Stomach smooth muscle (tissue), 2 donors: ENCODE measurements around the gene FANCG.

ENCODE experiments used
- H3K27ac ChIP-seq: one replicate; pipeline ENCODE4 v1.7.0; 2013; ENCODE audit warnings: mild to moderate bottlenecking, low read length, inconsistent platforms
- H3K27me3 ChIP-seq, 2 donors: one replicate each; pipeline ENCODE4 v1.7.0; 2013; ENCODE audit warnings: low read length in 2 of 2; ENCODE audit not compliant: insufficient read depth in 2 of 2, control insufficient read depth in 1 of 2
- H3K36me3 ChIP-seq, 2 donors: one replicate each; pipeline ENCODE4 v1.7.0; 2013; ENCODE audit warnings: low read length in 2 of 2; ENCODE audit not compliant: control insufficient read depth in 2 of 2, insufficient read depth in 2 of 2
- H3K4me1 ChIP-seq: one replicate; pipeline ENCODE4 v1.7.0; 2013; ENCODE audit warnings: low read length; ENCODE audit not compliant: control insufficient read depth, insufficient read depth
- H3K4me3 ChIP-seq, 2 donors: one replicate each; pipeline ENCODE4 v1.7.0; 2013; ENCODE audit warnings: low read length in 2 of 2
- H3K9ac ChIP-seq, 2 donors: one replicate each; pipeline ENCODE4 v1.7.0; 2013; ENCODE audit warnings: low read length in 2 of 2, mild to moderate bottlenecking in 1 of 2
- H3K9me3 ChIP-seq, 2 donors: one replicate each; pipeline ENCODE4 v1.7.0; 2013; ENCODE audit warnings: low read length in 2 of 2; ENCODE audit not compliant: control insufficient read depth in 2 of 2
- donor health status: healthy.
- donor health status: Pancreatic carcinoma.

Gene FANCG

DNA sequence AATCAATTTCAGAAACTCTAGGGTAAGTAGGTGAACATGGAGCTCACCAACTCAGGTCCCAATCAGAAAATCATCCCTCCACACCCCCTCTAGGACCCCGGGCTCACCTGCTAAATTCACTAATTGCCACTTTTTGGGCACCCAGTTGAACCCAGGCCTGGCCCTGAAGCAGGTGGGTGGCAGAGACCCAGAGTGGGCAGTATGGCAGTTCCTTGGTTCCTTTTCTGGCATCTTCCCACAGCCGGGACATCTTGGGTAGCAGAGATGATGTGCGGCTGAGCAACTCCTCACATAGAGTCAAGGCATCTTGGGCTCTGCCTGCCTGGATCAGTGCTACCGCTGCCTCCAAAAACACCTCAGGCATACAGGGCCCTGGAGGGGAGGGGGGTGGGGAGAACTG is 4.4 kb downstream of the FANCG start:
- Histone ChIP-seq H3K4me3 (no peak overlapping the region), H3K27me3 (no peaks in the 10 kb centered on the region), H3K36me3 (peaks cover 0 to 9% of the 10 kb centered on the region in 2 donors)

DNA sequence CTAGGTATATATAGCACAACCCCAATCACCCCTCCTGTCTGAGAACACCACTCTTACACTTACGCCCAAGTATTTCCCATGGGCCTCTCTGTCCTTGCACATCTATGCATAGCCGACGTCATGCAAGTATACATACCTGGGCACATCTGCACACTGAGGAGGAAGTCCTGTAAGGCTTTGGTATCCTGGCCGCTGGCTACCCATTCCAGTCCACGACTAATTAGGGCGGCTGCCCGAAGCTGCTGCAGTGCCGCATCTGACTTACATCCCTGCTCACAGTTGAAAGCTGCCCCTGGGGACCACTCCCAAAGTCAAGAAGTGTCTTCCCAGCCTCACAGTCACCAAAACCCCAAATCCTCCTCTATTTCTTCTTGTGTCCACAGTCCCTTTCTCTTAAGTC is 5.0 kb downstream of the FANCG start:
- Histone ChIP-seq H3K27ac (no peak overlapping the region), H3K4me1 (peaks cover 33% of the 10 kb centered on the region), H3K4me3 (no peak overlapping the region), H3K36me3 (peaks cover 0 to 9% of the 10 kb centered on the region in 2 donors), H3K9me3 (no peaks in the 10 kb centered on the region), H3K9ac (no peak overlapping the region), H3K27me3 (no peaks in the 10 kb centered on the region)

More for the DNA sequence above, 4.4 kb downstream of the FANCG start:
- H3K4me1 ChIP-seq = peaks cover 28% of the 10 kb centered on the region
- H3K27ac ChIP-seq = no peak overlapping the region
- no peak overlapping the region for H3K9ac ChIP-seq
- no peaks in the 10 kb centered on the region for H3K9me3 ChIP-seq

DNA sequence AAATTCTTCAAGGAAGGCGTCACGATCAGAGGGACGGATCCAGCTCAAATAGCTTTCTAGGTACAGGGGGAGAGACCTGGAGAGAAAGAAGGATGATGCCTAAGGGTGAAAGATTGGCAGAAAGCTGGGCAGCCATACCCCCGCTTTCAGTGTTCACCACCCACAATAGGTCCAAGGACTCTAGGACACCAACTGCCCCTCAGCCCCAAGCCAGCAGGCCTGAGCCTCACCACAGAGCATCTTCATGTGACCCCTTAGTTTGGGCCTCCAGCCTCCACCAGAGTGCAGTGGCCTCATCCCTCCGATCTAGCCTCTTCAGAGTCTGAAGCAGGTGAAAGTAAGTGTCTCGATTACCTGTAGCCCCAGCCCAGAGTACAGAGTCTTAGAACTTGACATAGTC is 5.6 kb downstream of the FANCG start:
- H3K27ac ChIP-seq = no peak overlapping the region
- H3K36me3 ChIP-seq = peaks cover 0 to 9% of the 10 kb centered on the region in 2 donors
- H3K9ac ChIP-seq = no peak overlapping the region
- H3K27me3 ChIP-seq = no peaks in the 10 kb centered on the region
- peaks cover 31% of the 10 kb centered on the region for H3K4me1 ChIP-seq
- no peak overlapping the region for H3K4me3 ChIP-seq
- H3K9me3 ChIP-seq = no peaks in the 10 kb centered on the region

GRCh38 chr9:35073279-35073612 is 6.5 kb downstream of the FANCG start:
- Histone ChIP-seq H3K36me3 (peaks cover 0 to 9% of the 10 kb centered on the region in 2 donors), H3K9me3 (no peaks in the 10 kb centered on the region), H3K4me3 (peak overlapping the region; percentile 26 to 84), H3K27ac (peak overlapping the region; percentile 99), H3K27me3 (no peaks in the 10 kb centered on the region), H3K4me1 (peaks cover 29% of the 10 kb centered on the region), H3K9ac (no peak overlapping the region)

GRCh38 chr9:35072461-35073278 is 7.1 kb downstream of the FANCG start, which contains the start of gene VCP:
Gene VCP, minus strand, starts transcription at chr9:35072625. Its CDS starts 272 bp downstream, at chr9:35072353.
- Histone ChIP-seq H3K27me3 (no peaks in the 10 kb centered on the region), H3K4me3 (peak within 1 kb of the TSS; percentile 76 to 84), H3K27ac (peak within 1 kb of the TSS; percentile 99), H3K36me3 (peaks cover 4 to 15% of the 10 kb centered on the region in 2 donors), H3K4me1 (peaks cover 33% of the 10 kb centered on the region), H3K9me3 (no peaks in the 10 kb centered on the region), H3K9ac (peak within 1 kb of the TSS; percentile 98)

GRCh38 chr9:35071814-35072460 is 7.8 kb downstream of the FANCG start:
- Histone ChIP-seq H3K27me3 (no peaks in the 10 kb centered on the region), H3K4me1 (peaks cover 36% of the 10 kb centered on the region), H3K27ac (peak overlapping the region; percentile 99), H3K4me3 (peak overlapping the region; percentile 76 to 84), H3K36me3 (peaks cover 11 to 22% of the 10 kb centered on the region in 2 donors), H3K9ac (peak overlapping the region; percentile 98), H3K9me3 (no peaks in the 10 kb centered on the region)

DNA sequence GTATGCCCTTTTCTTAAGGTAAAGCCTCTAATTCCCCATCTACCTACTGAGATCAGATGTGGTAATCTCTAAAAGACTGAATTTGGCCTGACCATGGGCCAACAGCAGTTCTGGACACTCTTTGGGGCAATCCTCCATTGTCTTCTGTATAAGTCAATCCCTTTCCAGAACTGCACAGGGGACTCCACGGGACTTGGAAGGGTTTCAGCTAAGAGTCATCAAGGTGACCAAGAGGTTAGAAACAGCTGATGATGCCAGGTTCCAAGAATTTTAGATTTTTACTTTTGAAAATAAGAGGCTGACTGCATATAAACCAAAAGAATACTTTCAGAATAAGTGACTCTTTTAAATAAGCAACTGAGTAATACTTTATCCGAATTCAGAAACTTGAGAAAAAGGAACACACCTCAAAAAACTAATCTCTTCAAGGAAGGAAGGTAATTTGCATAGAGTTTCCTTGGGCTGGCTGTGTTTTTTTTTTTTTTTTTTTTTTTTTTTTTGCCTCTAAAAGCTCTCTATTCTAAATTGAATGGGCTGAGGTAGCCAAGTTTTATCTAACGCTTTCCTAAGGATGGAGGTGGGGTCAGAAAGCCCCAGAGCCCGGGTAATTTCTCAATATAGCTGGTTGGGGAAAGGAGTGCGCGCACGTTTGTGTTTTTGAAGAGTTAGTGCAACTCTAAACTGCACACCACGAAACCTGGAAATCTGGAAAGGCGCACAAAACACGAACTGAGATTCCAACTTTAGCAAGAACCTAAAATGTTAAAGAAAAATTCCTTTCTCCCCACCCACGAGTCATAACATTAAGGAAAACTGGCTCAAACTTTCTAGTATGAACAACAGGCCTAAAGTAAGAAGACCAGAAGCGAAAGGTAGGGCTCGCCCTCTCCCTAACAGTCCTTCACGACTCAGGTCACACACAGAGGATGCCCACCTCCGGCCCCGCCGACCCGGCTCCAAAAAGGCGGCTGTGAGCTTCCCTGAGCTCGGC is 8.6 kb downstream of the FANCG start:
- H3K36me3 ChIP-seq = peaks cover 16 to 23% of the 10 kb centered on the region in 2 donors
- H3K27me3 ChIP-seq = no peaks in the 10 kb centered on the region
- peak overlapping the region; percentile 99 for H3K27ac ChIP-seq
- peaks cover 36% of the 10 kb centered on the region for H3K4me1 ChIP-seq
- H3K4me3 ChIP-seq = peak overlapping the region; percentile 76 to 84
- no peaks in the 10 kb centered on the region for H3K9me3 ChIP-seq
- H3K9ac ChIP-seq = peak overlapping the region; percentile 98

- peaks cover 36% of the 10 kb centered on the region for H3K4me1 ChIP-seq
- H3K9me3 ChIP-seq = no peaks in the 10 kb centered on the region
- no peak overlapping the region for H3K9ac ChIP-seq
- no peaks in the 10 kb centered on the region for H3K27me3 ChIP-seq
- H3K36me3 ChIP-seq = peaks cover 30 to 37% of the 10 kb centered on the region in 2 donors
- no peak overlapping the region for H3K27ac ChIP-seq
- peak overlapping the region; percentile 9 to 21 for H3K4me3 ChIP-seq
These were observed 10.7 kb downstream of the FANCG start for GRCh38 chr9:35069020-35069419.

DNA sequence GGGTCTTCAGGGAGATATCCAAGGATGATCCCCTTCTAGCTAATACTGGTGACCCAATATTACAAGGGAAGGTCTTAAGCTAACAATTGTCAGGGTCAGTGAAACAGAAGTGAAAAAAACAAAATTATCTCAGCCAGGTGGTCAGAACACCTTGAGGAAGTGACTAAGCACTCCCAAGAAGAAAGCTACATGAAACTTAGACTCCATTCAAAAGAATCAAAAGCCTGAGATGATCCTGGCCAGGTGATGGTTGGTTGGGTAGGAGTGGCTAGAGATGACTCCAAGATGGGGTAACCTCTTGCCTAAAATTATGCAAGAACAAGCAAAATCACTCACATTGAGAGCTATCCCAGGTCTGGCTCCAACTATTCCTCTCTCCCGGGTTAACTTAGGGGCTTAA is 12.7 kb downstream of the FANCG start:
- H3K27me3 ChIP-seq = no peaks in the 10 kb centered on the region

GRCh38 chr9:35060548-35061207 is 19.1 kb downstream of the FANCG start:
- H3K9ac ChIP-seq = no peak overlapping the region
- H3K27ac ChIP-seq = no peak overlapping the region
- no peaks in the 10 kb centered on the region for H3K9me3 ChIP-seq
- no peaks in the 10 kb centered on the region for H3K4me1 ChIP-seq
- no peak overlapping the region for H3K4me3 ChIP-seq
- peaks cover 89 to 94% of the 10 kb centered on the region in 2 donors for H3K36me3 ChIP-seq
- no peaks in the 10 kb centered on the region for H3K27me3 ChIP-seq

More for the DNA sequence above, 12.7 kb downstream of the FANCG start:
- Histone ChIP-seq H3K4me1 (peaks cover 32% of the 10 kb centered on the region), H3K9me3 (no peaks in the 10 kb centered on the region), H3K4me3 (no peak overlapping the region), H3K27ac (no peak overlapping the region), H3K9ac (peak overlapping the region in 1 of 2 donors; percentile 5), H3K36me3 (peaks cover 50 to 57% of the 10 kb centered on the region in 2 donors)
